Measurements from ENCODE around the gene GLG1.
"Not testable (repeated sequence)": the region's sequence is repeated elsewhere in the genome, so short reads cannot be mapped to it uniquely, and the experiment has no call there.

Gene GLG1

DNA sequence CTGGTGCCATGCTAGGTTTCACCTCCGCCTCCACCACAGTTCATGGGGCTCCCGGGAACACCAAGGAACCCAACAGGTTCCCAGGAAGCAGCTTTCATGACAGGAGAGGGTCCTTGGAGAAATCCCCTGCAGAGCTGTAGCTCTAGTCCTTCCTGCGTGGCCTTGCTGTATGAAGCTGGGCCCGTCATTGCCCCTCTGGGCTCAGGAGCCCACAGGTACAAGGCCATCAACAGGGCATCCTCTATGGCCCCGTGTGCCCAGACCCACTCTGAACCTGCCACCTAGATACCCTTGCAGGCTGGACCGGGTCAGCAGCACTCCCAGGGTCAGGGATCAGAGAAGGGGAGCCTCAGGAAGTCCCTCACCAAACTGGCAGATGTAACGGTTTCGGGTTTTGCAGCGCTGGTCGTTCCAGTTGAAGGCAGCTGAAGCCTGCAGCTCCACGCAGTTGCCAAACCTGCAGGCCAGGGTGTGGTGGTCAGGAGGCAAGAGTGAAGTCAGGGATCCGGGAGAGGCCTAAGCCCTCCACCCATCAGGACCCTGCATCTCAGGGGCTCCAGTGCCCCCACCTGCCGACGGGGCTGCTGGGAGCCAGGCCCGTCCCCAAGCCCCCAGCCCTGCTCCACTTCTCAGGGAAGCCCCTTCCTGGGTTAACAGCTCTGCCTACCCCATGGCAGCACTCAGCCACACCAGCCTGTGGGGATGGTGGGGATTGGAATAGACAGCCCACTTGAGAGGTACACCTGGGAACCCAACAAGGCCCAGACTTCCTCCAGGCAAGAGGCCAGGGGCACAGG lies 197.5 kb downstream of the GLG1 start:
- not testable (repeated sequence) for DNase-seq (ENCODE audit: low read depth)

DNA sequence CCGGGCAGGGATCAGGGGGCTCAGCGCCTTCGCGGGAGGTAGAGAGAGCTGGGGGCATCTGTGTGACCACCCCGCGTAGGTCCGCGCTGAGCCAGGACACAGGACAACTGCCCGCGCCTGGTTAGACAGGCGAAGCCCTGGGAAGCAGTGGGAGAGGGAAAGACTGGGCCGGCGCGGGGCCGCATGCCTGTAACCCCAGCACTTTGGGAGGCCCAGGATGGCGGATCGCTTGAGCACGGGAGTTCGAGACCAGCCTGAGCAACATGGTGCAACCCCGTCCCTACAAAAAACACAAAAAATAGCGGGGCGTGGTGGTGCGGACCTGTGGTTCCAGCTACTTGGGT lies 199.6 kb downstream of the GLG1 start:
- not testable (repeated sequence) for DNase-seq (ENCODE audit: low read depth)

DNA sequence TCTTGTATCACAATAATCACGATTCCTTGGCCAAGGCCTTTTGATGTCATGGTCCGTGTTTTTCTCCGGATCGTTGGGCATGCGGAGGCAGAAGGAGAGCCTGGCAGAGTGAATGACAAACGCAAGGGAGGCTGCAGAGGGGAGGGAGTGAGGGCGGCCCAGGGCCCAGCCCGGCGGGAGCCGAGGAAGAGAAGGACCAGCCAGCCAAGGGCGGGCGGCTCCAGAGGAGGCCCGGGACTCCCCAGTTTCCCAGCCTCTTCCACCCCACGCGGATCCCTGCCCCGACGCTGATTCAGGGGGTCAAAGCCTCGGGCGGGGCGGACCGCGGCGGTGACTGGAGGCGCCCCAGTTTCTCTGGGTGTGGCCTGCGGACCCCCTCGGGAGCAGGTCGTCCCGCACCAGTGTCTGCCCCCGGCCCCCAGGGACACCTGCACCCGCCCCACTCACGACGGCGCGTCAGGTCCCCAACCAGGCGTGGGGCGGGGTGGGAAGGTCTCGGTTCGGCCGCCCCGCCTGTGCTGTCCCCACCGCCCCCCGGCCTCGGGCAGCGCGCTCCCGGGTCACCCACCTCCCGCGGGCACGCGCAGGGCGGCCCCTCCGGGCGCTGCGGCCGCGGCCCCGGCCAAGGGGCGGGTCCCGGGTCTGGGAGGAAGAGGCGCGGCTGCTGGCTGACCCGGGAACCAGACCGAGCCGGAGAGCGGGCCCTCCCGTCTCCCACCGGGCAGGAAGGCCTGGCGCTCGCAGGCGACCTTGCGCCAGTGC lies 200.1 kb downstream of the GLG1 start:
- DNase-seq (ENCODE audit: low read depth), result not testable (repeated sequence)

DNA sequence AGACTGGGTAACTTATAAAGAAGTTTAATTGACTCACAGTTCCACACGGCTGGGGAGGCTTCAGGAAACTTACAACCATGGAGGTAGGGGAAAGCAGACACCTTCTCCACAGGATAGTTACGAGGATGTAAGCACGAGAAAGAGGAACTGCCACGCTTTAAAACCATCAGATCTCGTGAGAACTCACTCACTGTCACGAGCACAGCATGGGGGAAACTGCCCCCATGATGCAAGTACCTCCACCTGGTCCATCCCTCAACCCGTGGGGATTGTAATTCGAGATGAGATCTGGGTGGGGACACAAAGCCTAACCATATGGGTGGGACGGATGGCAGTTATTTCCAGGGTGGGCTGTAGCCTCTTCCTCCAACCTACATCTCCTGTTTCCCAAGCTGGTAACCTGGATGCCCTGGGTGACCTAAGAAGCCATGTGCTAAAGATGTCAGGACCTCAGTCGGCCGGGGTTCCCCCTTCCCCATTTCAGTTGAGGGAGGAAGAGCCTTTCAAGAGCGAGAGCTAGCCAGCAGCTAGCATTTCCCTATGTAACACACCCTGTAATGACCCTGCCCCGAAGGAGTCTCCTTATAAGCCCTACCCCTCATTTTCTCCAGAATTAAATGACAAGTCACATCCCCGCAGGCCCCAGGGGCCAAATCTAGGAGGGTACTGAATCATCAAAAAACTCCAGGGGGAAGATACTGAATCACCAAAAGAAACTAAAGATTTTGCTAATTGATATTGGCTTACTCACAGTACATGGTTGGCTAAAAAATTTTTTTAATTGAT lies 202.6 kb downstream of the GLG1 start:
- DNase-seq (ENCODE audit: low read depth), result not testable (repeated sequence)

DNA sequence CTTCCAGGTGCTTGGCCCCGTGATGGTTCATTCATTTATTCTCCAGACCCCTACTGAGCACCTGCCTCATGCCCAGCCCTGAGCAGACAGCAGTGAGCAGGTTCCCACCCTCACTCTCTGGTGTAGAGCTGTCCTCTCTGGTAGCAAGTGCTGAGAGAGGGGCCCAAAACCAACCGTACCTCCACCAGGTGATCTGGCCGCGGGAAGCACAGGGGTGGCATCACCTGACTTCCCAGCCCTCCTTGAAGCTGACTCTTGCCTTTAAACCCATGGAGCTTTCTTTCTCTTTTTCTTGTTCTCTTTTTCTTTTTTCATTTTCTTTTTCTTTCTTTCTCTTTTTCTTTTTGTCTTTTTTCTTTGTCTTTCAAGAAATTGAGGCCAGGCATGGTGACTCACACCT lies 206.7 kb downstream of the GLG1 start:
- not testable (repeated sequence) for DNase-seq (ENCODE audit: low read depth)

DNA sequence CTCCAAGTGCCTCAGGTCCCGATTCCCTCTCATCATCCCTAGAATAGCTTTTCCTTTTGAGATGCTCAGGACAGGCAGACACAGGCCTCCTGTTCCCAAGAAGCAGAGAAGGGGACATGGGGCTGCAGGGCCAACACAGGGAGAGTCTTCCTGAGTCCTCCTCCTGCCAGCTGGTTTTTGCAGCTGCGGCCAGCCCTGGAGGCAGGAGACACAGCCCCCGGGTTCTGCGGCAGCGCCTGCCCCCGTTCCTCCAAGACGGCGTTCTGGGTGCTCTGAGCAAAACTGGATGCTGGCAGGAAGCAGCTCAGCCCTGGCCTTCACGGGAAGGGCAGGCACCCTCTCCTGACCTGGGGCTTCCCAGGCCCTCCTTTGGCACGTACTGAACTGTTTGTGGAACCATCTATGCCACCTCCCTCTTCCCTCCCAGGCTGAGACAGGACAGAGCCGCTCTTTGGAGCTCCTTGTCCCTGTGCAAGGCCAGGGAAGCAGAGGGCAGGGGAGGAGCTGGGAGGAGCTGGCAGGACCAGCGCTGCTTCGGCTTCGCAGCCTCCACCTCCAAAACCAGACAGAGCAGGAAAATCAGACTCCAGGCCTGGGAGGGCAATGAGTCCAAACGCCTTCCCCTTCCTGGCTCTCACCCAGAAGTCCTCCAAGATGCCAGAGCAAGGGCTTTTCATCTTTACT lies 208.6 kb downstream of the GLG1 start:
- DNase-seq (ENCODE audit: low read depth), result not testable (repeated sequence)

Data from activated gamma-delta T cell treated with anti-CD3 and anti-CD28 coated beads, Interleukin-2, amount 50 U/mL, for 16 hours (primary cell).